AG04449 (cell line): ENCODE data around the gene GYS2.

ENCODE experiments used
- CTCF ChIA-PET: fragments of 350-600 bp; formaldehyde crosslinking; extraction: SDS; loops from one replicate; lab custom pipeline; 2021; ENCODE audit warnings: antibody characterized with exemption; lab: Yijun Ruan, JAX
- POLR2A ChIA-PET: fragments of 400-600, 350-600 bp; formaldehyde crosslinking; extraction: SDS; loops from one replicate; lab custom pipeline; 2020; ENCODE audit warnings: antibody characterized with exemption, inconsistent platforms; lab: Yijun Ruan, JAX
- DNase-seq: peaks from one replicate; pipeline ENCODE4 v3.0.0-alpha.2; 2010; ENCODE audit warnings: low read depth, low spot score
- H3K4me3 ChIP-seq: 2 replicates; pipeline ENCODE4 v1.5.1; 2011; ENCODE audit warnings: low read depth, mild to moderate bottlenecking, control low read depth, low read length
- TF ChIP-seq, protein P1 (sequence below): IDR thresholded peaks from one replicate; pipeline ENCODE4 v1.5.1; 2011; ENCODE audit warnings: mild to moderate bottlenecking, moderate library complexity, low read length, control low read depth, inconsistent platforms; ENCODE audit not compliant: insufficient read depth; ENCODE audit errors: missing control alignments

Gene GYS2

DNA sequence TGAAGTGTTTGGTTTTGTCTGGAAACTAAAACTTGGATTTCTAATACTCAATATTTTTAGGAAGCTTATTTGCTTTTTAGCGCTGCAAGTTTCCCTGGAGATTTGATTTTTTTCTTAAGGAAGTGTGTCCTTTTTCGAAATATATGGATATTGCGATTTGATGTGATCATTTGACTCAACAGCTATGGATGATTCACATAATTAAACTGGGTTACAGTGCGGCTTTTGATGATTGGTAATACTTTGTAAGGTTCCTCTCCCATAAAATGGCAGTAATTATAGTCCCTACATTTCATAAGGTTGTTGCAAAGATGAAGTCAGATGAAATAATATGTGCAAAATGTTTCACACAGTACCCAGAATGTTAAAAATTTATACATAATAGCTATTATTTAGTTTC lies 39.9 kb upstream of the GYS2 start:
- ChIA-PET CTCF (interaction anchor here (0.8 to 1.5 kb wide), 2 partner anchors 10 to 13 kb away, joined by 3 to 4 read pairs; no protein-coding TSS in a partner anchor), POLR2A (no interaction called here)
- DNase-seq = no peak
- TF ChIP-seq, protein P1, sequence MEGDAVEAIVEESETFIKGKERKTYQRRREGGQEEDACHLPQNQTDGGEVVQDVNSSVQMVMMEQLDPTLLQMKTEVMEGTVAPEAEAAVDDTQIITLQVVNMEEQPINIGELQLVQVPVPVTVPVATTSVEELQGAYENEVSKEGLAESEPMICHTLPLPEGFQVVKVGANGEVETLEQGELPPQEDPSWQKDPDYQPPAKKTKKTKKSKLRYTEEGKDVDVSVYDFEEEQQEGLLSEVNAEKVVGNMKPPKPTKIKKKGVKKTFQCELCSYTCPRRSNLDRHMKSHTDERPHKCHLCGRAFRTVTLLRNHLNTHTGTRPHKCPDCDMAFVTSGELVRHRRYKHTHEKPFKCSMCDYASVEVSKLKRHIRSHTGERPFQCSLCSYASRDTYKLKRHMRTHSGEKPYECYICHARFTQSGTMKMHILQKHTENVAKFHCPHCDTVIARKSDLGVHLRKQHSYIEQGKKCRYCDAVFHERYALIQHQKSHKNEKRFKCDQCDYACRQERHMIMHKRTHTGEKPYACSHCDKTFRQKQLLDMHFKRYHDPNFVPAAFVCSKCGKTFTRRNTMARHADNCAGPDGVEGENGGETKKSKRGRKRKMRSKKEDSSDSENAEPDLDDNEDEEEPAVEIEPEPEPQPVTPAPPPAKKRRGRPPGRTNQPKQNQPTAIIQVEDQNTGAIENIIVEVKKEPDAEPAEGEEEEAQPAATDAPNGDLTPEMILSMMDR = no peak
- H3K4me3 ChIP-seq = no peak overlapping the region

DNA sequence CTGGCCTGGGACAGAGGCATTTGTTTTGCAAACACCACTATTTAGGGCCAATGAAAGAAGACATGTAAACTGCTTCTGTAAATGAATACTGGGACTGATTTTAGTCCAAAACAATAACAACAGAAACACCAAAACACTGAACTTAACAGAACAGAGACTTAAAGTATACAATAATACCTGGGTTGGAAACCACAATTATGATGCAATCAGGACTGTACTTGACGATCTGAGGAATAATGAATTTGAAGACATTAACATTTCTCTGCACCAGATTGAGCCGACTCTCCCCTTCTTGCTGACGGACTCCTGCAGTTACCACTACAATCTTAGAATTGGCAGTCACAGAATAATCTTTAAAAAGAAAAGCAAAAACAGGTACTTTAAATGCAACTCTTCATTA lies 39.1 kb upstream of the GYS2 start:
- POLR2A ChIA-PET = no interaction called here
- TF ChIP-seq, protein P1 = no peak
- CTCF ChIA-PET = interaction anchor here (1.5 kb wide), 1 partner anchor 9 kb away, joined by 3 read pairs; no protein-coding TSS in a partner anchor
- no peak overlapping the region for H3K4me3 ChIP-seq
- DNase-seq = no peak

DNA sequence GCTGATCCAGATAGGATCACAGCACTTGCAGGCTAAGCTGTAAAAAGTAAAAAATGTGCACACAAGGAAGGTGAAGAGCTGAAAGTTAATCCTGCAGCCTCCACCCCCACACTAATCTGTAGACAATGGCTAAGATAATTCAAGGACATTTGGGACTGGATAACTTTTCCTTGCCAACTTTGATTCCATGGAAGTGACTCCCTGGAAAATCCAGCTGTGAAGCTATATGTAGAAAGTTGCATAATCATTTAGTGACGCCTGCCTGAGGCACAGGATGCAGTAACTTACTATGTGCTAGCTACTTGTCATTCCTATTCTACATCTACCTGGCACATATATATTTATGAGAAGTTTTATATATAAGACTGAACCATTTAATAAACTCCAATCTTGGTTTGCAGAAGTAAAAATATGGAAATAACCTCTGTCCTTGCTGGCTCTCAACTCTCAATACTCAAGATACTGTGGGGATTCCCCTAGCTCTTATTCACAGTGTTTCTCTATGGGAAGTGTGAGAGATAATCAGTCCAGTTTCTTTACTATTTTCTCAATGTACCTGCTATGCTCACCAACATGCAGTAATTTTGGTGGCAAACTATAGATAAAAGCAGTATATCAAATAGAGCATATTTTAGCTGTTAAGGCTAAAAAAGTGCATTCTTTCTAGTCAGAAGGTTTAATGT lies 38.2 kb upstream of the GYS2 start:
- H3K4me3 ChIP-seq = no peak overlapping the region
- TF ChIP-seq, protein P1 = no peak
- ChIA-PET CTCF (interaction anchor here (1.2 to 1.4 kb wide), 3 partner anchors 9 to 55 kb away, joined by 3 read pairs; no protein-coding TSS in a partner anchor), POLR2A (interaction anchor here (0.8 kb wide), 1 partner anchor 9 kb away, joined by 5 read pairs; no protein-coding TSS in a partner anchor)
- DNase-seq = no peak

DNA sequence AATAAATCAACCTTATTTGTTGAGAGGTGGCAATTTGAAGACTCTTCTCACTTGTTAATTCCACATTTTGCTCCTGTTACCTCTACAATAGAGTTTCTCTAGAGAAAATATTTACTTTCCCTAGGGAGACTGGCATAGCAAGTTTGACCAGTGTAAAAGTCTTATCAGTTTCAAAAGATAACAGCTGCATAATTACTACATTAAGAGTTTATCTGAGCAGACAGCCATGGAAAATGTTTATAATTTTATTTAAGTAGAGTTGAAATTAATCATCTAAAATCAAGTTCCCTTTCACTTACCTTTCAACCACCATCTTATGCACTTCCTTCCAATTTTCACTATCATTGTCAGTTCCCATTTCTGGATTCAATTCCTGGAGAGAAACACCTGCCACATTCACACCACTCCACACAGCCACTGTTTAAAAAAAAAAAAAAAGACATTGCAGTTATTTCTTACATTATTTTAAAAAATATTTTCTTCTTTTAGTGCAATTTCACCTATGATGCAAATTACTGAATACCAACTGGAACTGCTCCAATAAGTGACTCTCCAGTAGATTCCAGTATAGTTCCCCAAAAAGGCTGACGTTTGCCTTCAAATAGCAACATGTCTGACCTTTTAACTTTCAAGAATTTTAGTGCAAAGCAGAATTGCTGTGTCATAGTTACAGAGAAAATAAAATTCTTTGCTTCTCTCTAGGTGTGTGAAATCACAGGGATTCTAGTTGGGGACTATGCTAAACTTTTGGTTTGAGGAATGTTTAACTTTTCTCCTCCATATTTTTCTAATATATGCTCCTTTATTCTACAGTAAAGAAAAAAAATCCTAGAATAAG lies 33.6 kb upstream of the GYS2 start:
- DNase-seq = no peak
- POLR2A ChIA-PET = no interaction called here
- TF ChIP-seq, protein P1 = no peak
- H3K4me3 ChIP-seq = no peak overlapping the region
- CTCF ChIA-PET = no interaction called here

DNA sequence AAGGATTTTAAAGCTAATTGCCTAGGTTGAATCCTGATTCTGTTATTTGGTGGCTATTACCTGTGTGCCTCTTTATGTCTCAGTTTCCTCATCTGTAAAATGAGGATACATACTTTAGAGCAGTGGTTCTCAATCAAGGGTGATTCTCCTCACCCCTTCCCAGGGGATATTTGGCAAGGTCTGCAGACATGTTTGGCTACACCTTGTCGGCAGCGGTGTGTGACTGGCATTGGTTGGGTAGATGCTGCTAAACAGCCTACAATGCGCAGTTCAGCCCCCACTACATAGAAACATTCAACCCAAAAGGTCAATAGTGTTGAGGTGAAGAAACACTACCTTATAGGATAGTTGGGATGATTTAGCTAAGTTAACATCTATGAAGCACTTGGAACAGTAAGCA lies 29.6 kb upstream of the GYS2 start:
- TF ChIP-seq, protein P1 = no peak
- DNase-seq = no peak
- POLR2A ChIA-PET = interaction anchor here (1.5 kb wide), 1 partner anchor 23 kb away, joined by 8 read pairs; the partner anchor contains the start of gene LDHB
- H3K4me3 ChIP-seq = no peak overlapping the region
- CTCF ChIA-PET = interaction anchor here (0.9 kb wide), 1 partner anchor 10 kb away, joined by 3 read pairs; no protein-coding TSS in a partner anchor

DNA sequence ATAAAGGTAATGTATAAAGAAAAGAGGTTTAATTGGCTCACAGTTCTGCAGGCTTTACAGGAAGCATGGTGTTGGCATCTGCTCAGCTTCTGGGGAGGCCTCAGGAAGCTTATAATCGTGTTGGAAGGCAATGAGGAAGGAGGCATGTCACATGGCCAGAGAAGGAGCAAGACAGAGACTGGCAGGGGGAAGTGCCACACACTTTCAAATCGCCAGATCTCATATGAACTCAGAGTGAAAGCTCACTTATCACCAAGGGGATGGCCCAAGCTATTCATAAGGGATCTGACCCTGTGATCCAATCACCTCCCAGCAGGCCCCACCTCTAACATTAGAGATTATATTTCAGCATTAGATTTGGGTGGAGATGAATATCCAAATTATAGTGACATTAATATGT lies 26.7 kb upstream of the GYS2 start:
- H3K4me3 ChIP-seq = no peak overlapping the region
- POLR2A ChIA-PET = no interaction called here
- DNase-seq = no peak
- CTCF ChIA-PET = interaction anchor here (0.9 kb wide), 1 partner anchor 13 kb away, joined by 4 read pairs; no protein-coding TSS in a partner anchor
- TF ChIP-seq, protein P1 = no peak
